K562 (cell line): ENCODE measurements around the gene ALCAM. TPM values are rescaled to one million over a fixed set of nuclear protein-coding genes. Genes with fewer than 3 reads are reported as not detected.

ENCODE experiments used
- ATAC-seq: fragments of 200-7000 bp; cut with Tn5 transposase; 3 replicates; pipeline ENCODE4 v1.9.1; 2020; ENCODE audit warnings: moderate library complexity
- BruUV-seq: library from RNA; stranded (reverse); fragments of 400-500 nt; replicated peaks from 2 replicates; lab custom pipeline; 2021; lab: Mats Ljungman, UMichigan
- CTCF ChIA-PET: fragments of 300-600 bp; formaldehyde crosslinking; extraction: SDS; loops from one replicate; lab custom pipeline; 2021; ENCODE audit warnings: low intra/inter-chr PET ratio; lab: Yijun Ruan, JAX
- POLR2A ChIA-PET: fragments of 300-600, 350-650 bp; sonication (Branson Sonifier 250); formaldehyde crosslinking; extraction: SDS; loops from one replicate; lab custom pipeline; 2021; ENCODE audit warnings: antibody characterized with exemption, inconsistent platforms; lab: Yijun Ruan, JAX
- DNase-seq, 4 experiments: peaks; one replicate each; pipeline versions ENCODE4 v3.0.0 to v3.0.0-alpha.2; 2011 to 2018; ENCODE audit warnings: low spot score in 3 of 4, mixed read lengths in 3 of 4; ENCODE audit errors: extremely low read depth in 1 of 4
- FAIRE-seq: peaks from 2 replicates; lab custom pipeline; 2011; peaks lifted over from hg19 to GRCh38; lab: Jason Lieb, UNC
- H2AFZ ChIP-seq: 2 replicates; pipeline ENCODE4 v1.6.0; 2011; ENCODE audit warnings: low read depth, low read length, control low read depth, inconsistent platforms
- H3K27ac ChIP-seq: fragments of 200-600 bp; 3 replicates; pipeline ENCODE4 v1.8.0; 2011; ENCODE audit warnings: low read depth, mild to moderate bottlenecking, control low read depth, inconsistent platforms, low read length, moderate library complexity, mixed read lengths; ENCODE audit errors: extremely low read depth
- H3K27me3 ChIP-seq, 2 experiments: fragments of 300-600 bp in 1 of 2; 2 replicates in 1 of 2; 3 replicates in 1 of 2; pipeline versions ENCODE4 v1.6.0 to v1.8.0; 2011; ENCODE audit warnings: inconsistent platforms in 2 of 2, low read length in 2 of 2, mild to moderate bottlenecking in 1 of 2, mixed read lengths in 1 of 2, moderate library complexity in 1 of 2; ENCODE audit not compliant: control insufficient read depth in 2 of 2, insufficient read depth in 2 of 2
- H3K36me3 ChIP-seq: fragments of 300-600 bp; 3 replicates; pipeline ENCODE4 v1.8.0; 2011; ENCODE audit warnings: mild to moderate bottlenecking, low read length, inconsistent platforms; ENCODE audit not compliant: control insufficient read depth, insufficient read depth
- H3K4me1 ChIP-seq, 2 experiments: fragments of 200-600 bp in 1 of 2; replicated peaks in 1 of 2; 2 replicates in 1 of 2; 3 replicates in 1 of 2; pipeline versions ENCODE4 v1.5.1 to v1.8.0; 2011; ENCODE audit warnings: inconsistent platforms in 2 of 2, low read length in 2 of 2, mild to moderate bottlenecking in 1 of 2, mixed read lengths in 1 of 2, moderate library complexity in 1 of 2; ENCODE audit not compliant: control insufficient read depth in 2 of 2, insufficient read depth in 2 of 2
- H3K4me2 ChIP-seq: 2 replicates; pipeline ENCODE4 v1.6.1; 2011; ENCODE audit warnings: low read length, control low read depth, inconsistent platforms, mixed read lengths; ENCODE audit not compliant: insufficient read depth
- H3K4me3 ChIP-seq: fragments of 200-600 bp; sonication (generic), shearing (Covaris generic); 2 replicates; pipeline ENCODE4 v1.5.1; 2016; ENCODE audit warnings: control low read depth, inconsistent platforms
- H3K79me2 ChIP-seq: fragments of 200-600 bp; 3 replicates; pipeline ENCODE4 v1.8.0; 2011; ENCODE audit warnings: low read length, inconsistent platforms; ENCODE audit not compliant: control insufficient read depth, insufficient read depth
- H3K9ac ChIP-seq, 2 experiments: 2 replicates each; pipeline versions ENCODE4 v1.6.0 to v1.6.1; 2011; ENCODE audit warnings: low read depth in 2 of 2, low read length in 2 of 2, control low read depth in 1 of 2, inconsistent platforms in 1 of 2, mild to moderate bottlenecking in 1 of 2, mixed read lengths in 1 of 2; ENCODE audit not compliant: insufficient read depth in 1 of 2
- H3K9me1 ChIP-seq: one replicate; pipeline ENCODE4 v1.6.0; 2011; ENCODE audit warnings: inconsistent platforms, mild to moderate bottlenecking, low read length, moderate library complexity; ENCODE audit not compliant: control insufficient read depth, insufficient read depth
- H3K9me3 ChIP-seq: replicated peaks from 2 replicates; pipeline ENCODE4 v1.5.1; 2011; ENCODE audit warnings: low read depth, low read length, inconsistent platforms; ENCODE audit not compliant: control insufficient read depth, insufficient read depth
- H4K20me1 ChIP-seq: replicated peaks from 2 replicates; pipeline ENCODE4 v1.6.1; 2011; ENCODE audit warnings: low read length, inconsistent platforms, mixed read lengths; ENCODE audit not compliant: control insufficient read depth, insufficient read depth
- NCOA6 ChIP-seq: fragments of 450-650 bp; IDR thresholded peaks from 2 replicates; pipeline ENCODE4 v1.6.1; 2017; ENCODE audit warnings: mild to moderate bottlenecking
- PCBP1 ChIP-seq: fragments of 200-400 bp; formaldehyde crosslinking; IDR thresholded peaks from 2 replicates; pipeline ENCODE4 v1.6.1; 2018; ENCODE audit warnings: mild to moderate bottlenecking, low read depth, low read length; ENCODE audit not compliant: poor library complexity, severe bottlenecking
- PRMT5 ChIP-seq: sonication (generic); formaldehyde crosslinking; IDR thresholded peaks from 2 replicates; pipeline ENCODE4 v1.5.0; 2020; ENCODE audit warnings: missing genetic modification reagents
- PRPF4 ChIP-seq: fragments of 200-400 bp; formaldehyde crosslinking; IDR thresholded peaks from one replicate; pipeline ENCODE4 v1.6.1; 2017; ENCODE audit warnings: low read length, low read depth, mild to moderate bottlenecking; ENCODE audit not compliant: insufficient read depth, poor library complexity, severe bottlenecking
- ZFP36 ChIP-seq: fragments of 150-350 bp; IDR thresholded peaks from 2 replicates; pipeline ENCODE4 v1.6.1; 2018; ENCODE audit warnings: low read length, low read depth; ENCODE audit not compliant: partially characterized antibody
- ZNF175 ChIP-seq: fragments of 200-800 bp; sonication (Bioruptor generic); IDR thresholded peaks from 2 replicates; pipeline ENCODE4 v1.6.1; 2016; ENCODE audit warnings: low read depth, mild to moderate bottlenecking, missing genetic modification characterization, missing compliant biosample characterization
- WGBS: fragments of 100-300 bp; shearing (Covaris generic); methylation state at CpG from one replicate; pipeline ENCODE4 v1.1.6; 2016; ENCODE audit warnings: low coverage, mixed read lengths; ENCODE audit not compliant: insufficient coverage; ENCODE audit errors: missing lambda C conversion rate; 5-methylcytosine and 5-hydroxymethylcytosine counted together
- in situ Hi-C: fragments of 300-500 bp; cut with MboI; formaldehyde crosslinking; loops from 4 replicates; pipeline ENCODE4 v1.15.0; 2018; ENCODE audit warnings: inconsistent platforms, mixed read lengths
- intact Hi-C: fragments of 100-400 bp; cut with micrococcal nuclease; formaldehyde crosslinking; loops from 2 replicates; pipeline ENCODE4 v1.14.2; 2022
- polyA plus RNA-seq, 8 experiments: library from polyadenylated mRNA; depleted of rRNA in 4 of 8; stranded (reverse) in 5 of 8; unstranded in 3 of 8; fragments of >200 nt; fragmentation: Nextera tagmentation in 2 of 8; fragmentation: Illumina TruSeq in 1 of 8; extraction: Ambion mirVana in 2 of 8; extraction: Trizol in 1 of 8; gene quantifications; 2 replicates each; pipeline versions ENCODE4 v1.2.1 to v1.2.3, GENCODE V29; 2011 to 2014; ENCODE audit warnings: inconsistent platforms in 1 of 8, missing spikeins in 1 of 8
- total RNA-seq, 7 experiments: library from RNA; depleted of rRNA in 6 of 7; stranded (reverse); fragments of >200 nt in 6 of 7; fragmentation: Illumina TruSeq in 2 of 7; extraction: Trizol in 2 of 7; gene quantifications; 2 replicates each; pipeline versions ENCODE4 v1.2.1 to v1.2.3, GENCODE V29; 2011 to 2021; ENCODE audit warnings: low replicate concordance in 1 of 7
- TF ChIP-seq, protein P1 (sequence below), 2 experiments: IDR thresholded peaks; 2 replicates each; pipeline ENCODE4 v1.6.1; 2012; ENCODE audit warnings: improper control_type of control experiment in 2 of 2, low read depth in 2 of 2, low read length in 2 of 2, borderline replicate concordance in 1 of 2

The ALCAM gene
- total and polyA plus RNA-seq, 9 of the 15 experiments (the other 6 are each of a cell fraction or from before 2014, with no cell fraction given) = 0.03 to 0.98 (median 0.14) TPM; not detected in 1

DNA sequence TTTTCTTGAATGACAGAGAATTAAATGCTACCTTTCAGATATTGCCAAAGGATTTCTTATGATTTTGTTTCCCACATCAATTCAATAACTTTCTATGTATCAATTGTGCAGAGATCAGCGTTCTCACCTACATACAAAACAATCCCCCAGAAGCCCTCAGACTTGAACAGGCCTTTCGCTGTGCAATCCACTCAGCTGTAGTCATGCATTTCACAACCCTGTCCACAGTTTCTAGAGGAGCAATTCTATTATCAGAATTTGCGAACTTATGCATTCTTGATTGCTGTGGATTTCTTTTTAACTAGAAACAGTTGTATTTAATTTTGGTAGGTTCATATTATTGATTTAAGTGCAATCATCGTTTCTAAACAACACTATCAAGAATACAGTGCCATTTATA is 13.7 kb upstream of the ALCAM start (continued):
- no peak for TF ChIP-seq ZFP36
- TF ChIP-seq ZNF175 = no peak
- no peak for TF ChIP-seq NCOA6

GRCh38 chr3:105353485-105354161 is 13.1 kb upstream of the ALCAM start:
- Histone ChIP-seq H3K9ac (no peak overlapping the region), H3K4me2 (no peak overlapping the region), H3K27me3 (no peaks in the 10 kb centered on the region), H3K9me1 (no peaks in the 10 kb centered on the region), H4K20me1 (no peaks in the 10 kb centered on the region), H3K79me2 (no peaks in the 10 kb centered on the region), H3K4me1 (no peaks in the 10 kb centered on the region), H3K9me3 (no peaks in the 10 kb centered on the region), H3K36me3 (no peaks in the 10 kb centered on the region), H3K27ac (no peak overlapping the region), H2AFZ (no peak overlapping the region), H3K4me3 (no peak overlapping the region)
- no peak for ATAC-seq
- BruUV-seq = no TSS peak
- DNase-seq = no peak
- WGBS = 1% methylated on average over 25 of the region's 37 CpGs
- CTCF ChIA-PET = no interaction called here
- in situ Hi-C loops = no loop called here
- no peak for FAIRE-seq
- intact Hi-C loops = no loop called here
- POLR2A ChIA-PET = interaction anchor here (0.5 kb wide), 1 partner anchor 857 kb away, joined by 3 read pairs; no protein-coding TSS in a partner anchor
- TF ChIP-seq PRMT5 (CRISPR knock-in tag) (no peak), PRPF4 (no peak), PCBP1 (no peak)
- TF ChIP-seq, protein P1, sequence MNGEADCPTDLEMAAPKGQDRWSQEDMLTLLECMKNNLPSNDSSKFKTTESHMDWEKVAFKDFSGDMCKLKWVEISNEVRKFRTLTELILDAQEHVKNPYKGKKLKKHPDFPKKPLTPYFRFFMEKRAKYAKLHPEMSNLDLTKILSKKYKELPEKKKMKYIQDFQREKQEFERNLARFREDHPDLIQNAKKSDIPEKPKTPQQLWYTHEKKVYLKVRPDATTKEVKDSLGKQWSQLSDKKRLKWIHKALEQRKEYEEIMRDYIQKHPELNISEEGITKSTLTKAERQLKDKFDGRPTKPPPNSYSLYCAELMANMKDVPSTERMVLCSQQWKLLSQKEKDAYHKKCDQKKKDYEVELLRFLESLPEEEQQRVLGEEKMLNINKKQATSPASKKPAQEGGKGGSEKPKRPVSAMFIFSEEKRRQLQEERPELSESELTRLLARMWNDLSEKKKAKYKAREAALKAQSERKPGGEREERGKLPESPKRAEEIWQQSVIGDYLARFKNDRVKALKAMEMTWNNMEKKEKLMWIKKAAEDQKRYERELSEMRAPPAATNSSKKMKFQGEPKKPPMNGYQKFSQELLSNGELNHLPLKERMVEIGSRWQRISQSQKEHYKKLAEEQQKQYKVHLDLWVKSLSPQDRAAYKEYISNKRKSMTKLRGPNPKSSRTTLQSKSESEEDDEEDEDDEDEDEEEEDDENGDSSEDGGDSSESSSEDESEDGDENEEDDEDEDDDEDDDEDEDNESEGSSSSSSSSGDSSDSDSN (IDR thresholded peaks at IDR 0.05; ENCODE audit: borderline replicate concordance in 1 of 2, low read depth in 2 of 2, low read length in 2 of 2) = no peak
